Measurements from ENCODE around the gene MISP3.

MISP3 gene

DNA sequence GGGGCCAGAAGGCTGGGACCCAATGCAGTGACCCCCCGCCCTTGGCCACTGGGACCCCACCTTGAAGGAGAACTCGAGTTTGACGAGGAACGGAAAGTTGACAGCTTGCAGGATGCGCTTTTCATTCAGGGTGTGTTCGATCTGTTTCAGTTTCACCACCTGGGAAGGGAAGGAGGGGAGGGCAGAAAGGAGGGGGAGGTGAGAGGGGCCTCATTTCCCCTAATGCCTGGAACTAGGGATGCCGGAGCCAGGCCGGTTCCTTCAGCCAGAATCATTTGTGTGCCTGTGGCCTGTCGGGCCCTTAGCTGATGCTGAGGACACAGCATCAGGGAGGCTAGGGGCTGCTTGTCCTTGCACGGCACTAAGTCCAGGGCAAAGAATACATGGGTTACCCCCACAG, 30.2 kb downstream of the MISP3 start:
- peaks cover 37% of the 10 kb centered on the region for H3K36me3 ChIP-seq (ENCODE audit: control insufficient read depth, insufficient read depth, low read length)
- no peak overlapping the region for H3K4me3 ChIP-seq (ENCODE audit: insufficient read depth, low read depth, low read length, poor library complexity, severe bottlenecking)
- no peak for DNase-seq
- no peak overlapping the region for H3K27ac ChIP-seq (ENCODE audit: insufficient read depth, low read length, poor library complexity, severe bottlenecking)
- no peaks in the 10 kb centered on the region for H3K4me1 ChIP-seq (ENCODE audit: control insufficient read depth, insufficient read depth, low read length, poor library complexity, severe bottlenecking)
- no peaks in the 10 kb centered on the region for H3K9me3 ChIP-seq (ENCODE audit: control insufficient read depth, low read length)
- H3K27me3 ChIP-seq (replicated peaks; ENCODE audit: control insufficient read depth, insufficient read depth, low read length, poor library complexity, severe bottlenecking): no peaks in the 10 kb centered on the region

DNA sequence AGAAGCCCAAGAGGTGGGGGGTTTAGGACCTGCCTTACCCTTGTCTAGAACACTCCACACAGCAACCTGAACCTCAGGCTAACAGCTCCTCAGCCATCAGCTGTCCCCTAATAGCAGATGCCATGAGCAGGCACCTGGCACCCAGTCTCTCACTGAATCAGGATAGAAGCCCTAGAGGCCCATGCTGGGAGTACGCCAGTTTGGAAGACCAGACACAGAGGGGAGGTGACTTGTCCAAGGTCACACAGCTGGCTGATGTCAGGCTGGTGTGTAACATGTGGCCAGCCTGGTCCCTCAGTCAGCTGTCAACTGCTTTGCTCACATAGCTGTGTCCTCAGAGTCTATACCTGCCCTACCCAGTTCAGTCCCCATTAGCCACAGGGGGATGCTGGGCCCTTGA, 30.7 kb downstream of the MISP3 start:
- no peak for DNase-seq
- Histone ChIP-seq H3K4me1 (ENCODE audit: control insufficient read depth, insufficient read depth, low read length, poor library complexity, severe bottlenecking) (no peaks in the 10 kb centered on the region), H3K36me3 (ENCODE audit: control insufficient read depth, insufficient read depth, low read length) (peaks cover 33% of the 10 kb centered on the region), H3K4me3 (ENCODE audit: insufficient read depth, low read depth, low read length, poor library complexity, severe bottlenecking) (no peak overlapping the region), H3K27me3 (replicated peaks; ENCODE audit: control insufficient read depth, insufficient read depth, low read length, poor library complexity, severe bottlenecking) (no peaks in the 10 kb centered on the region), H3K9me3 (ENCODE audit: control insufficient read depth, low read length) (no peaks in the 10 kb centered on the region), H3K27ac (ENCODE audit: insufficient read depth, low read length, poor library complexity, severe bottlenecking) (no peak overlapping the region)

DNA sequence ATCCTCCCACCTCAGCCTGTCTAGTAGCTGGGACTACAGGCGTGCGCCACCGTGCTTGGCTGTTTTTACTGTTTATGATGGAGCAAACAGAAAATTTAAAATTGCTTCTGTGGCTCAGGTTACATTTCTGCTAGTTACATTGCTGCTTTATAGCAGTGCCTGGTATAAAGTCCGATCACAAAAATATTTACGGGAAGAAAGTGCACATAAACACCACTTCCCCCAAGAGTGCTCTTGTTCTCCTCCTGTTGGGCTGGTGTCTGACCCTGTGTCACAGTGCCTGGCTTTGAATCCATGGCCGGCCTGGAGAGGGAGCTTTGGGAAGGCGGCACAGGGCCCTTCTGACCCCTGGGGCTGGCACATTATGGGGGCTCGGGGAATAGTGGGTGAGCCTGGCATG, 33.1 kb downstream of the MISP3 start:
- Histone ChIP-seq H3K27ac (ENCODE audit: insufficient read depth, low read length, poor library complexity, severe bottlenecking) (no peak overlapping the region), H3K4me1 (ENCODE audit: control insufficient read depth, insufficient read depth, low read length, poor library complexity, severe bottlenecking) (no peaks in the 10 kb centered on the region), H3K4me3 (ENCODE audit: insufficient read depth, low read depth, low read length, poor library complexity, severe bottlenecking) (no peak overlapping the region), H3K9me3 (ENCODE audit: control insufficient read depth, low read length) (no peaks in the 10 kb centered on the region), H3K27me3 (replicated peaks; ENCODE audit: control insufficient read depth, insufficient read depth, low read length, poor library complexity, severe bottlenecking) (no peaks in the 10 kb centered on the region), H3K36me3 (ENCODE audit: control insufficient read depth, insufficient read depth, low read length) (peaks cover 33% of the 10 kb centered on the region)
- DNase-seq: no peak

DNA sequence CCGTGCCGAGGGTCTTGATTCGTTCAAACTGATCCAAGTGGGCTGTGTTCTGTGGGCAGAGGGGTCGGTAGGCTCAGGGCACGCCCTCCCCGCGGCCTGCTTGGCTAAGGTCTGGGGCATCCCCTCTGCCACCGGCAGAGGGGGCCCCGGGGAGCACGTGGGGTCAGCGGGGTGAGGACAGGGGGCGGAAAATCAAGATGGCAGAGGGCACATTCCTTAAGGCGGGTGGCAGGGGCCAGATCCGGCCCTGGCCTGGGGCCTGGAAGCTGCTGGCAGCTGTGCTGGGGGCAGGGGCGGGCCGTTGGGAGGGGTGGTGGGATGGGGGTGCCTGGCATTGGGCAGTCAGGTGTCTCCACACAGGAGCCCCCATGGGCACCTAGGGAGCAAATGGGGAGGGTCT, 34.3 kb downstream of the MISP3 start:
- Histone ChIP-seq H3K27me3 (replicated peaks; ENCODE audit: control insufficient read depth, insufficient read depth, low read length, poor library complexity, severe bottlenecking) (no peaks in the 10 kb centered on the region), H3K4me1 (ENCODE audit: control insufficient read depth, insufficient read depth, low read length, poor library complexity, severe bottlenecking) (peaks cover 3% of the 10 kb centered on the region), H3K4me3 (ENCODE audit: insufficient read depth, low read depth, low read length, poor library complexity, severe bottlenecking) (no peak overlapping the region), H3K27ac (ENCODE audit: insufficient read depth, low read length, poor library complexity, severe bottlenecking) (no peak overlapping the region), H3K36me3 (ENCODE audit: control insufficient read depth, insufficient read depth, low read length) (peaks cover 29% of the 10 kb centered on the region), H3K9me3 (ENCODE audit: control insufficient read depth, low read length) (no peaks in the 10 kb centered on the region)
- DNase-seq: no peak

DNA sequence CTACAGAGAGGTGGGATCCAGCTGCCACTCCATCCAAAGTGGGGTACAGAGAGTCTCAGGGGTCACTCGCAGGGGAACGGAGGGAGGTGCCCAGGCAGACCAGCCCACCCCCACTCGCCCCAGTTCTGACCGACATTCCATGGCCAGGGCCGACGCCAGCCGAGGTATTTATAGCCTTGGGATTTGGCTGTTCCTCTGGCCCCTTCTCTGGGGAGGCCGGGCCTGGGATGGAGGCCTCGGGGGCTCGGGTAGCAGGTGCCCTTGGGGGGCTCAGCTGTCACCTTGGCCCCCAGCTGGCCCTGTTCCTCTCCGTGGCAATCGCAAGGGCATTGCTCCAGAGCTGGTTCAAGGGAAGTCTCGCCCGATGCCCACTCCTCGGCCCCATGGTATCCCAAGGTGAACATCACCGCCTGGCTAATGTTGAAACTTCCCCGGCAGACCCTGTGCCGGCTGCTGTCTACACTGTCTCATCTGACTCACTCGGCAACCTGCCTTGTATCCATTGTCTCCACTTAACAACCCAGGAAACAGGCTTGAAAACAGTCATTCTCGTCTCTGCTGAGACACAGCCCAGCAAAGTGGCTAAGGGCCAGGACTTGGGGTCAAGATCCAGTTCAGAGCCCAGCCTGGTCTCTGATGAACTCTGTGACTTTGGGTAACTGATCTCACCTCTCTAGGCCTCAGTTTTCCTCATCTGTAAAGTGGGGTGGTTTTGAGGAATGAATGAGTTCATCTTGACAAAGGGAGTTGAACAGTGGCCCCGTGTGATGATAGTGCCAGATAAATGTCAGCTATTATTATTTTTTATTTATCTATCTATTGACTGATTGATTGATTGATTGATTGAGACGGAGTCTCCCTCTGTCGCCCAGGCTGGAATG, 35.2 kb downstream of the MISP3 start:
- no peaks in the 10 kb centered on the region for H3K27me3 ChIP-seq (replicated peaks; ENCODE audit: control insufficient read depth, insufficient read depth, low read length, poor library complexity, severe bottlenecking)
- no peak overlapping the region for H3K27ac ChIP-seq (ENCODE audit: insufficient read depth, low read length, poor library complexity, severe bottlenecking)
- peaks cover 21% of the 10 kb centered on the region for H3K36me3 ChIP-seq (ENCODE audit: control insufficient read depth, insufficient read depth, low read length)
- no peaks in the 10 kb centered on the region for H3K9me3 ChIP-seq (ENCODE audit: control insufficient read depth, low read length)
- H3K4me3 ChIP-seq (ENCODE audit: insufficient read depth, low read depth, low read length, poor library complexity, severe bottlenecking): no peak overlapping the region
- peaks cover 4% of the 10 kb centered on the region for H3K4me1 ChIP-seq (ENCODE audit: control insufficient read depth, insufficient read depth, low read length, poor library complexity, severe bottlenecking)
- no peak for DNase-seq

DNA sequence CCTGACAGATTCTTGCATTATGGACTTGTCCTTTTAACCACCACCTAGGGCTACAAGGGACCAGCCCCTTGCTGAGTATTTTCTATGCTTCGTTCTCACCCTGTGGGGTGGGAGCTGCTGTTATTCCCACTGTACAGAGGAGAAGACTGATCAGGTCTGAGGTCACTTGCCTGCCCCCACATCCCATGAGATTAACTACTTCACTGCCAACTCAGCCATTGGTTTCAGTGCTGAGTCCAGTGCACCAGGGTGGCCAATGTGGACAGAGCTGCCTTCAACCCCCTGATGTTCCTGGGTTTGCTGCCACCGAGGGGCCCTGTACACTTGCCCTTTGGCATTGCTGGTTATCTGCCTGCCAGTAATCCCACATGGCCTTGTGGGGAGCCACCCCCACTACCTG, 38.1 kb downstream of the MISP3 start:
- peaks cover 12% of the 10 kb centered on the region for H3K36me3 ChIP-seq (ENCODE audit: control insufficient read depth, insufficient read depth, low read length)
- H3K27ac ChIP-seq (ENCODE audit: insufficient read depth, low read length, poor library complexity, severe bottlenecking): no peak overlapping the region
- H3K4me1 ChIP-seq (ENCODE audit: control insufficient read depth, insufficient read depth, low read length, poor library complexity, severe bottlenecking): peaks cover 16% of the 10 kb centered on the region

DNA sequence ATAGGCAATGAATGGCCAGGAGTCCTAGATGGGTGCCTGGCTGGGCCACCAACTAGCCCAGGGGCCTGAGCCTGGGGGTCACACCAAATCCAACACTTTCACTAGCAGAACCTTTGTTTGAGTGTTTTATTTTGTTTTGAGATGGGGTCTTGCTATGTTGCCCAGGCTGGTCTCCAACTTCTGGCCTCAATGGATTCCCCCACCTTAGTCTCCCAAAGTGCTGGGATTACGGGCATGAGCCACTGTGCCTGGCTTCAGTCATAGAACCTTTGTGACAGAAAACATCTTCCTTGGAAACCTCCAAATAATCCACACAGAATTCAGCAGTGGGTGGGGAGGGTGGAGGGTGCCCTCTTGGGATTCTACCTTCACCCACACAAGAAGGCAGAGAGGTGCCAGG, 38.9 kb downstream of the MISP3 start:
- Histone ChIP-seq H3K4me1 (ENCODE audit: control insufficient read depth, insufficient read depth, low read length, poor library complexity, severe bottlenecking) (peaks cover 20% of the 10 kb centered on the region), H3K4me3 (ENCODE audit: insufficient read depth, low read depth, low read length, poor library complexity, severe bottlenecking) (no peak overlapping the region), H3K27ac (ENCODE audit: insufficient read depth, low read length, poor library complexity, severe bottlenecking) (no peak overlapping the region), H3K27me3 (replicated peaks; ENCODE audit: control insufficient read depth, insufficient read depth, low read length, poor library complexity, severe bottlenecking) (no peaks in the 10 kb centered on the region), H3K9me3 (ENCODE audit: control insufficient read depth, low read length) (no peaks in the 10 kb centered on the region), H3K36me3 (ENCODE audit: control insufficient read depth, insufficient read depth, low read length) (peaks cover 3% of the 10 kb centered on the region)
- DNase-seq: no peak

More for the DNA sequence above, 38.1 kb downstream of the MISP3 start:
- Histone ChIP-seq H3K27me3 (replicated peaks; ENCODE audit: control insufficient read depth, insufficient read depth, low read length, poor library complexity, severe bottlenecking) (no peaks in the 10 kb centered on the region), H3K4me3 (ENCODE audit: insufficient read depth, low read depth, low read length, poor library complexity, severe bottlenecking) (no peak overlapping the region), H3K9me3 (ENCODE audit: control insufficient read depth, low read length) (no peaks in the 10 kb centered on the region)
- DNase-seq: no peak

DNA sequence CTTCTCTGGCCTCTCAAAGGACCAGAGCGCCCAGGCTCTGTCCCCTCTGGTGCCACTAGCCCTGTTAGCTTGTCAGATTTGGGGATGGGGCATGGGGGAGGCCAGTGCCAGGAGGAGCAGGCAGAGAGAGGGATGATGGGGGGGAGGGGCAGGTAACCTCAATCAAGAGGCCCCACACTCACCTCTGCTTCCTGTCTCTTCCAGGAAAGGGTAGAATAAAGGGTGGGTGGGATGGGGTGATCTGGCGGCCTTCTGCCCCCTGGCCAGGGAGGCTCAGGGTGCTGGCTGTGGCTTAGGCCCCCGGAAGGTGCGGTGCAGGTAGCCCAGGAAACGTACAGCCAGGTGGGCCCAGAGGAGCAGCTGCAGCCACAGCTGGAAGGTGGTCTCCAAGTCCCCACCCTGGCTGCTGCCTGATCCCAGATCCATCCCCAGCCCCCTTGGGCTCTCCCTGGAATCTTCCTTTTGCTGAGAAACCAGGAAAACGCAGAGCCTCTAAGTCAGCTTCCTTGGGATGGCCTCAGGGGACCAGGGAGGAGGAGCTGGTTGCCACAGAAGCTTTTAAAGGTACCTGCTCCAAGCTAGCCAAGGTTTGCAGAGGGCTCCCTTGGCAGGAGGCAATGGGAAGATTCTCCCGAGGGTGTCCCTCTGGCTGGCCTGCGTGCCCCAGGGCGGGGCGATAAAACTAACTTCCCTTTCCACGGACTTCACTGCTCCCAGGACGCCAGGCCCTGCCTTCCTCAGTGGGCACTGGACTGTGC, 39.6 kb downstream of the MISP3 start:
- no peak for DNase-seq
- no peak overlapping the region for H3K4me3 ChIP-seq (ENCODE audit: insufficient read depth, low read depth, low read length, poor library complexity, severe bottlenecking)

DNA sequence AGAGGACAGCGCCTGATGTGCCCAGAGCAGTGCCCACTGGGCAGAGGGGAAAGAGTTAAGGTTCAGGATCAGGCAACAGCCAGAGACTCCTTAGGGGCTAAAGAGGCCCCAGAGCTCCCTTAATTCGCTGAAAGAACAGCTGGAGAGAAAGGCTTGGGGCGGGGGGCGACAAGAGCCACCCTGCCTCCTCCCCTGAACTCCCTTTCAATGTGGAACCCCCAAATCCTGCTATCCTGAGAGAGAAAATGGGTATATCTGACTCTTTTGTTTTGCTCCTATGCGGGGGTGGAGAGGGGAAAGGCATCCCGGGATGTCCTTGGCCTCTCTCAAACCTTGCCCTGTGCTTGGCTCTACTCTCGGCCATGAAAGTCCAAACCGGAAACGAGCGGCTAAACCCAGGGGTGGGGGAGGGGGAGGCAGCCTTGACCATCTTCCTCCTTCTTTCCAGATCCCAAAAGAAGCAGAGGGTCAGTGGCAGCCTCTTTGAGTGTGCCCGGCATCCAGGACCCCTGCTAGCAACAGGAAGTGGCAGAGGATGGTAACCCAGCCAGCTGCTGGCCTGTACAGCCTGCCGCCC, 40.3 kb downstream of the MISP3 start:
- no peaks in the 10 kb centered on the region for H3K27me3 ChIP-seq (replicated peaks; ENCODE audit: control insufficient read depth, insufficient read depth, low read length, poor library complexity, severe bottlenecking)
- H3K4me1 ChIP-seq (ENCODE audit: control insufficient read depth, insufficient read depth, low read length, poor library complexity, severe bottlenecking): peaks cover 26% of the 10 kb centered on the region
- no peak overlapping the region for H3K27ac ChIP-seq (ENCODE audit: insufficient read depth, low read length, poor library complexity, severe bottlenecking)
- H3K9me3 ChIP-seq (ENCODE audit: control insufficient read depth, low read length): no peaks in the 10 kb centered on the region
- H3K36me3 ChIP-seq (ENCODE audit: control insufficient read depth, insufficient read depth, low read length): no peaks in the 10 kb centered on the region
- DNase-seq: no peak
- H3K4me3 ChIP-seq (ENCODE audit: insufficient read depth, low read depth, low read length, poor library complexity, severe bottlenecking): no peak overlapping the region

More for the DNA sequence above, 39.6 kb downstream of the MISP3 start:
- Histone ChIP-seq H3K9me3 (ENCODE audit: control insufficient read depth, low read length) (no peaks in the 10 kb centered on the region), H3K4me1 (ENCODE audit: control insufficient read depth, insufficient read depth, low read length, poor library complexity, severe bottlenecking) (peaks cover 26% of the 10 kb centered on the region), H3K27me3 (replicated peaks; ENCODE audit: control insufficient read depth, insufficient read depth, low read length, poor library complexity, severe bottlenecking) (no peaks in the 10 kb centered on the region), H3K36me3 (ENCODE audit: control insufficient read depth, insufficient read depth, low read length) (no peaks in the 10 kb centered on the region), H3K27ac (ENCODE audit: insufficient read depth, low read length, poor library complexity, severe bottlenecking) (no peak overlapping the region)
